Measurements from ENCODE around the gene MASP2. TPM values are rescaled to one million over a fixed set of nuclear protein-coding genes. Genes with fewer than 3 reads are reported as not detected.

MASP2 gene
- total and polyA plus RNA-seq, 10 of the 15 experiments (the other 5 are each of a cell fraction or from before 2014, with no cell fraction given): 0.04 to 0.21 (median 0.06) TPM; not detected in 7

- ATAC-seq (no peak), FAIRE-seq (no peak), DNase-seq (ENCODE audit: low read depth, low spot score) (no peak)
- CTCF ChIA-PET: no interaction called here
- no peaks in the 10 kb centered on the region for H3K79me2 ChIP-seq (ENCODE audit: control insufficient read depth, insufficient read depth, low read length)
- POLR2A ChIA-PET: no interaction called here
- H3K9me3 ChIP-seq (replicated peaks; ENCODE audit: control insufficient read depth, insufficient read depth, low read length): no peaks in the 10 kb centered on the region; the same call in 2 of the 3 replicates
- BruUV-seq (replicated peaks): no TSS peak
- no peak overlapping the region for H3K4me3 ChIP-seq
- SMC1A ChIA-PET (ENCODE audit: uncharacterized antibody, unreplicated experiment): no interaction called here
- no peaks in the 10 kb centered on the region for H3K4me1 ChIP-seq (ENCODE audit: control insufficient read depth, insufficient read depth, low read length)
- WGBS (ENCODE audit: insufficient coverage, insufficient replicate concordance, low lambda C conversion rate, missing lambda C conversion rate): 73% methylated on average over 3 of the region's 3 CpGs
- no peak overlapping the region for H2AFZ ChIP-seq (ENCODE audit: control insufficient read depth, low read depth, low read length)
- TF ChIP-seq CTCF (IDR thresholded peaks at IDR 0.05 in 2 of 3, conservative IDR thresholded peaks at IDR 0.05 in 1 of 3; ENCODE audit: control insufficient read depth in 2 of 3, extremely low read depth in 1 of 3, insufficient read depth in 1 of 3, low read depth in 3 of 3, low read length in 3 of 3) (no peak), TBL1XR1 (IDR thresholded peaks at IDR 0.05; ENCODE audit: low read depth, low read length) (no peak), E2F8 (IDR thresholded peaks at IDR 0.05; ENCODE audit: low read depth, partially characterized antibody) (no peak), WRNIP1 (IDR thresholded peaks at IDR 0.05; ENCODE audit: borderline replicate concordance, low read depth, low read length) (no peak), PRDM15 (CRISPR knock-in tag; IDR thresholded peaks at IDR 0.05) (no peak), MAX (IDR thresholded peaks at IDR 0.05; ENCODE audit: low read depth, low read length) (no peak), PML (IDR thresholded peaks at IDR 0.05; ENCODE audit: low read length) (no peak)
- no peaks in the 10 kb centered on the region for H3K36me3 ChIP-seq (ENCODE audit: control insufficient read depth in 2 of 2, insufficient read depth in 2 of 2, low read length in 1 of 2)
- in situ Hi-C loops (cut with MboI): no loop called here
- RAD21 ChIA-PET (ENCODE audit: unreplicated experiment): no interaction called here
- intact Hi-C loops (cut with micrococcal nuclease; ENCODE audit: unreplicated experiment): no loop called here
- no peak overlapping the region for H3K9ac ChIP-seq (ENCODE audit: control insufficient read depth, insufficient read depth, low read length)
- no peaks in the 10 kb centered on the region for H4K20me1 ChIP-seq (ENCODE audit: control insufficient read depth, insufficient read depth)
- H3K27ac ChIP-seq (ENCODE audit: control insufficient read depth, insufficient read depth): no peak overlapping the region
- no peak overlapping the region for H3K4me2 ChIP-seq (ENCODE audit: control insufficient read depth, insufficient read depth)
- no peaks in the 10 kb centered on the region for H3K27me3 ChIP-seq (replicated peaks in 1 of 2; ENCODE audit: control insufficient read depth in 2 of 2, insufficient read depth in 2 of 2, low read length in 1 of 2)
Observed at GRCh38 chr1:10996100-10996499, 50.9 kb downstream of the MASP2 start.

All from GM12878 (cell line).